OCI-LY1 (cell line): ENCODE results near the gene SLC9C2.

Source experiments
- H2AFZ ChIP-seq: fragments of 200-600 bp; sonication (generic), shearing (Covaris generic); 2 replicates; pipeline ENCODE4 v1.6.0; 2014; ENCODE audit warnings: antibody characterized with exemption, mild to moderate bottlenecking, low read length
- H3F3A ChIP-seq: fragments of 200-600 bp; sonication (generic), shearing (Covaris generic); 2 replicates; pipeline ENCODE4 v1.6.0; 2014; ENCODE audit warnings: mild to moderate bottlenecking, antibody characterized with exemption, low read length, moderate library complexity; ENCODE audit not compliant: insufficient read depth
- H3K27ac ChIP-seq: fragments of 200-600 bp; sonication (generic); 2 replicates; pipeline ENCODE4 v1.5.1; 2014; ENCODE audit warnings: low read length, mixed run types, mild to moderate bottlenecking, low read depth; ENCODE audit not compliant: poor library complexity, severe bottlenecking
- H3K27me3 ChIP-seq: fragments of 200-600 bp; sonication (generic); 2 replicates; pipeline ENCODE4 v1.6.0; 2014; ENCODE audit warnings: antibody characterized with exemption, mild to moderate bottlenecking, low read length, moderate library complexity; ENCODE audit not compliant: insufficient read depth
- H3K36me3 ChIP-seq: fragments of 200-600 bp; sonication (generic); 2 replicates; pipeline ENCODE4 v1.6.1; 2014; ENCODE audit warnings: mild to moderate bottlenecking, antibody characterized with exemption, low read length, moderate library complexity, mixed read lengths; ENCODE audit not compliant: insufficient read depth
- H3K4me1 ChIP-seq: fragments of 200-600 bp; sonication (generic); 2 replicates; pipeline ENCODE4 v1.5.1; 2014; ENCODE audit warnings: mild to moderate bottlenecking, low read length, moderate library complexity; ENCODE audit not compliant: insufficient read depth, severe bottlenecking
- H3K4me2 ChIP-seq: fragments of 200-600 bp; sonication (generic), shearing (Covaris generic); 2 replicates; pipeline ENCODE4 v1.6.1; 2014; ENCODE audit warnings: low read length
- H3K4me3 ChIP-seq: fragments of 200-600 bp; sonication (generic); 2 replicates; pipeline ENCODE4 v1.5.1; 2014; ENCODE audit warnings: low read length, low read depth, mild to moderate bottlenecking, mixed read lengths; ENCODE audit not compliant: poor library complexity, severe bottlenecking
- H3K79me2 ChIP-seq: fragments of 200-600 bp; shearing (Covaris generic); 2 replicates; pipeline ENCODE4 v1.6.1; 2016; ENCODE audit warnings: mixed run types, low read length, mixed read lengths; ENCODE audit not compliant: insufficient read depth
- H3K9ac ChIP-seq: fragments of 200-600 bp; sonication (generic), shearing (Covaris generic); 2 replicates; pipeline ENCODE4 v1.6.1; 2014; ENCODE audit warnings: mild to moderate bottlenecking, low read length, mixed read lengths
- H3K9me2 ChIP-seq: fragments of 200-600 bp; sonication (generic), shearing (Covaris generic); 2 replicates; pipeline ENCODE4 v1.6.1; 2014; ENCODE audit warnings: low read depth, mild to moderate bottlenecking, low read length, mixed read lengths
- H3K9me3 ChIP-seq: fragments of 200-600 bp; shearing (Covaris generic); 2 replicates; pipeline ENCODE4 v1.6.1; 2014; ENCODE audit warnings: low read length, mixed read lengths
- H4K20me1 ChIP-seq: fragments of 200-600 bp; sonication (generic), shearing (Covaris generic); 2 replicates; pipeline ENCODE4 v1.6.0; 2016; ENCODE audit warnings: mild to moderate bottlenecking, low read length; ENCODE audit not compliant: insufficient read depth
- EZH2 ChIP-seq: fragments of 200-600 bp; sonication (generic), shearing (Covaris generic); IDR thresholded peaks from 2 replicates; pipeline ENCODE4 v1.8.0; 2017; ENCODE audit warnings: borderline replicate concordance, mixed run types, mild to moderate bottlenecking, antibody characterized with exemption, low read length, moderate library complexity, mixed read lengths
- TF ChIP-seq, protein P1 (sequence below): fragments of 200-600 bp; sonication (generic), shearing (Covaris generic); IDR thresholded peaks from 2 replicates; pipeline ENCODE4 v1.5.1; 2017; ENCODE audit warnings: mild to moderate bottlenecking, antibody characterized with exemption, low read length, moderate library complexity, mixed read lengths

The SLC9C2 gene

DNA sequence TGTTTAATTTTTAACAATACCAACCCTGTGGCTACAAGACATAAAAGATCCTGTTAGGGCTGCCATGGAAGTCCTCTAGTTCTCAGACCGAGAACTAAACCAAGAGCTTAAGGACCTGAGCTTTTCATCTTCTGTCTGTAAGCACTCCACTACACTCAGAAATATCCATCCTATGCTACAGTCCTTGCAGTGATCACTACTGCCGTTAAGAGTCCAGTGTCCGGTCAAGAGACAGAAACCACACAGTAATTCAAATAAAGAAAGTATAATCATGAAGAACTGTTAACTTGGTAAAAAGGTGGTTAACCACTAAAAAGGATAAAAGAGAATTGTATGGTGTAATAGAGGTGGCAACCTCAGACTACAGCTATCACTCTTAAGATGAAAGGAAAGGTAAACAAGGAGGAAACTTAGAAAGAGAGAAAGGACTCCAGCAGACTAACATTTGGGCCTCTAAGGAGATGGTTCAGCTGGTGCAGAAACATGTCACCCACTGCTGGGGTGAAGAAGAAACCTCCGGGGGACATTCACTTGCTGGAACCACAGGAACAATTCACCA, 147.8 kb downstream of the SLC9C2 start:
- Histone ChIP-seq H3K9me3 (no peaks in the 10 kb centered on the region), H3K4me2 (no peak overlapping the region), H3K4me1 (no peaks in the 10 kb centered on the region), H3K27me3 (no peaks in the 10 kb centered on the region), H3K9ac (no peak overlapping the region), H3F3A (no peaks in the 10 kb centered on the region), H3K36me3 (peaks cover 6% of the 10 kb centered on the region), H3K27ac (no peak overlapping the region), H2AFZ (no peak overlapping the region), H3K9me2 (no peaks in the 10 kb centered on the region), H4K20me1 (no peaks in the 10 kb centered on the region), H3K79me2 (no peaks in the 10 kb centered on the region), H3K4me3 (no peak overlapping the region)
- TF ChIP-seq, protein P1, sequence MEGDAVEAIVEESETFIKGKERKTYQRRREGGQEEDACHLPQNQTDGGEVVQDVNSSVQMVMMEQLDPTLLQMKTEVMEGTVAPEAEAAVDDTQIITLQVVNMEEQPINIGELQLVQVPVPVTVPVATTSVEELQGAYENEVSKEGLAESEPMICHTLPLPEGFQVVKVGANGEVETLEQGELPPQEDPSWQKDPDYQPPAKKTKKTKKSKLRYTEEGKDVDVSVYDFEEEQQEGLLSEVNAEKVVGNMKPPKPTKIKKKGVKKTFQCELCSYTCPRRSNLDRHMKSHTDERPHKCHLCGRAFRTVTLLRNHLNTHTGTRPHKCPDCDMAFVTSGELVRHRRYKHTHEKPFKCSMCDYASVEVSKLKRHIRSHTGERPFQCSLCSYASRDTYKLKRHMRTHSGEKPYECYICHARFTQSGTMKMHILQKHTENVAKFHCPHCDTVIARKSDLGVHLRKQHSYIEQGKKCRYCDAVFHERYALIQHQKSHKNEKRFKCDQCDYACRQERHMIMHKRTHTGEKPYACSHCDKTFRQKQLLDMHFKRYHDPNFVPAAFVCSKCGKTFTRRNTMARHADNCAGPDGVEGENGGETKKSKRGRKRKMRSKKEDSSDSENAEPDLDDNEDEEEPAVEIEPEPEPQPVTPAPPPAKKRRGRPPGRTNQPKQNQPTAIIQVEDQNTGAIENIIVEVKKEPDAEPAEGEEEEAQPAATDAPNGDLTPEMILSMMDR: no peak
- no peak for TF ChIP-seq EZH2

DNA sequence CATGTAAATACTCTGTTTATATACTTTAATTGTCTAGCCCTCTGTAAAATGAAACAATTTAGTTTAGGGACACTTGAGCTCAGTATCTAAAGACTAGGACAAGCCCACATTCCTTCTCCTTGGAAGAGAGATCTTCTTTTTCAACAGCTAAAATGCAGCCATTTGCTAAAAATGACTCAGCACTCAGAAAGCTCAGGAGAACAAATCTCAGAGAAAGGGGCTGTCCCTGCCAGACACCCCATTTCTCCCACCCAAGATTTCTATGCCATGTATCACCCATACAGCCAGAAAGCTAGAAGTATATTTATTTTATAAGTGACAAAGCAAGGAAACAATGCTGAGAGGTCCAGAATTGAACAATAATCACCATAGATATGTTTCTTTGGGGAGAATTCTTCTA, 148.9 kb downstream of the SLC9C2 start:
- no peak for TF ChIP-seq EZH2
- Histone ChIP-seq H3F3A (no peaks in the 10 kb centered on the region), H3K9ac (no peak overlapping the region), H3K4me2 (no peak overlapping the region), H3K27me3 (no peaks in the 10 kb centered on the region), H3K4me3 (no peak overlapping the region), H2AFZ (no peak overlapping the region), H3K79me2 (no peaks in the 10 kb centered on the region), H3K36me3 (no peaks in the 10 kb centered on the region), H3K9me3 (no peaks in the 10 kb centered on the region), H3K4me1 (no peaks in the 10 kb centered on the region), H3K27ac (no peak overlapping the region), H3K9me2 (no peaks in the 10 kb centered on the region), H4K20me1 (no peaks in the 10 kb centered on the region)

DNA sequence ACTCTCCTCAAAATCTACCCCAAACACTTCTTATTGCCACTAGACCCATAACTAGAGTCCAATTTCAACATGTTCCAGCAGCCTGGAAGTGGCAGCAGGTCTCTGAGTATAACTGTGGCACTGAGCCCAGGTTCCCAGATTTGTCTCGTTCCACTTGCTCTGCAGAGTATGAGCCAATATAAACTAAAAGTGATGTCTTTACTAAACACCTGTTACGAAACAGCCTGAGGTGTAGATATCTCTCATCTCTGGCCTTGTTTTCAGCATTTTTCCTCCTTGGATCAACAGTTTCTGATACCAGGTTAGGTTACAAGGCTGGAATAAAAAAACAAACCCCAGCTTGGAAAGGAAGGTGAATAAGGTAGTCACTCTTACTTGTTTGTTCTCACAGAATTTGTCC, 150.9 kb downstream of the SLC9C2 start:
- H3K4me1 ChIP-seq: no peaks in the 10 kb centered on the region
- no peaks in the 10 kb centered on the region for H4K20me1 ChIP-seq
- H3F3A ChIP-seq: no peaks in the 10 kb centered on the region
- no peak overlapping the region for H3K27ac ChIP-seq
- no peaks in the 10 kb centered on the region for H3K79me2 ChIP-seq
- TF ChIP-seq, protein P1: no peak
- no peak for TF ChIP-seq EZH2
- no peak overlapping the region for H3K4me2 ChIP-seq
- no peak overlapping the region for H3K4me3 ChIP-seq
- no peak overlapping the region for H3K9ac ChIP-seq
- no peaks in the 10 kb centered on the region for H3K36me3 ChIP-seq
- H3K27me3 ChIP-seq: no peaks in the 10 kb centered on the region
- peaks cover 1% of the 10 kb centered on the region; the same call in 1 of the 2 replicates for H3K9me3 ChIP-seq
- no peak overlapping the region for H2AFZ ChIP-seq
- no peaks in the 10 kb centered on the region for H3K9me2 ChIP-seq
